PC-9 (cell line): ENCODE data around the gene ICOSLG.

Source experiments
- EZH2 ChIP-seq: fragments of 200-600 bp; sonication (generic); IDR thresholded peaks from 2 replicates; pipeline ENCODE4 v1.8.0; 2017; ENCODE audit warnings: antibody characterized with exemption, low read depth
- TF ChIP-seq, protein P1 (sequence below): fragments of 200-600 bp; sonication (generic); conservative IDR thresholded peaks from 2 replicates; pipeline ENCODE4 v1.6.1; 2017; ENCODE audit warnings: mixed run types, antibody characterized with exemption, mild to moderate bottlenecking, moderate library complexity

DNA sequence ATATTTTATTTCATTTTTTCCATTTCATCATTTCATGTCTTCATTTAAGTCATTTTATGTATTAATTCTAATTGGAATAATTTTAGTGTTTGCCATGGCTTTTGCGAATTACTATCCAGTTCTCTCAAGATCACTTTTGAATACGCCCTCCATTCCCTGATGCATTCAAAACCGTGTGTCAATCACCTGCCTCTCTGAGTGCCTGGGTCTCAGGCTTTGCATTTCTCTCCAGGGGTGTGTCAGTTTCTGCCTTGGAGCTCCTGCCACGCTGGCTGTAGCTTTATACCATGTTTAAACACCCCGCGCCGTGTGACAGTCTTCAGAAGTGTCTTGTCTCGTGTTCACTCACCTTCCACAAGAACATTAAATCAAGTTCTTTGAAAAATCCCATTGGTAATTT is 28.3 kb upstream of the ICOSLG start:
- TF ChIP-seq, protein P1, sequence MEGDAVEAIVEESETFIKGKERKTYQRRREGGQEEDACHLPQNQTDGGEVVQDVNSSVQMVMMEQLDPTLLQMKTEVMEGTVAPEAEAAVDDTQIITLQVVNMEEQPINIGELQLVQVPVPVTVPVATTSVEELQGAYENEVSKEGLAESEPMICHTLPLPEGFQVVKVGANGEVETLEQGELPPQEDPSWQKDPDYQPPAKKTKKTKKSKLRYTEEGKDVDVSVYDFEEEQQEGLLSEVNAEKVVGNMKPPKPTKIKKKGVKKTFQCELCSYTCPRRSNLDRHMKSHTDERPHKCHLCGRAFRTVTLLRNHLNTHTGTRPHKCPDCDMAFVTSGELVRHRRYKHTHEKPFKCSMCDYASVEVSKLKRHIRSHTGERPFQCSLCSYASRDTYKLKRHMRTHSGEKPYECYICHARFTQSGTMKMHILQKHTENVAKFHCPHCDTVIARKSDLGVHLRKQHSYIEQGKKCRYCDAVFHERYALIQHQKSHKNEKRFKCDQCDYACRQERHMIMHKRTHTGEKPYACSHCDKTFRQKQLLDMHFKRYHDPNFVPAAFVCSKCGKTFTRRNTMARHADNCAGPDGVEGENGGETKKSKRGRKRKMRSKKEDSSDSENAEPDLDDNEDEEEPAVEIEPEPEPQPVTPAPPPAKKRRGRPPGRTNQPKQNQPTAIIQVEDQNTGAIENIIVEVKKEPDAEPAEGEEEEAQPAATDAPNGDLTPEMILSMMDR: no peak
- TF ChIP-seq EZH2: no peak
